PC-9 (cell line): ENCODE results near the gene VAMP5. TPM values are rescaled to one million over a fixed set of nuclear protein-coding genes. Genes with fewer than 3 reads are reported as not detected.
"Not testable (repeated sequence)": the region's sequence is repeated elsewhere in the genome, so short reads cannot be mapped to it uniquely, and the experiment has no call there.

Experiments
- BruUV-seq: library from RNA; stranded (reverse); fragments of 400-500 nt; replicated peaks from 2 replicates; lab custom pipeline; 2021; lab: Mats Ljungman, UMichigan
- CTCF ChIA-PET: fragments of 300-600 bp; sonication (Branson Sonifier 250); formaldehyde crosslinking; loops from one replicate; lab custom pipeline; 2022; ENCODE audit warnings: antibody characterized with exemption; lab: Charles Lee
- POLR2A ChIA-PET: fragments of 300-600 bp; sonication (Branson Sonifier 250); formaldehyde crosslinking; loops from one replicate; lab custom pipeline; 2022; ENCODE audit warnings: antibody characterized with exemption; ENCODE audit not compliant: unreplicated experiment; lab: Charles Lee
- DNase-seq, 2 experiments: peaks; one replicate each; pipeline versions ENCODE4 v3.0.0 to v3.0.0-alpha.2; 2015 to 2022; ENCODE audit warnings: mixed read lengths in 1 of 2
- H2AFZ ChIP-seq: fragments of 200-600 bp; sonication (generic); 2 replicates; pipeline ENCODE4 v1.8.1; 2017; ENCODE audit warnings: antibody characterized with exemption
- H3F3A ChIP-seq: fragments of 200-600 bp; sonication (generic); 2 replicates; pipeline ENCODE4 v1.8.1; 2017; ENCODE audit warnings: antibody characterized with exemption, mild to moderate bottlenecking, low read depth; ENCODE audit not compliant: insufficient read depth
- H3K27ac ChIP-seq: fragments of 200-600 bp; sonication (generic); 2 replicates; pipeline ENCODE4 v1.6.1; 2016; ENCODE audit warnings: mixed run types
- H3K27me3 ChIP-seq: fragments of 200-600 bp; sonication (generic); 2 replicates; pipeline ENCODE4 v1.6.1; 2016; ENCODE audit warnings: low read depth, mixed run types; ENCODE audit not compliant: insufficient read depth
- H3K36me3 ChIP-seq: fragments of 200-600 bp; sonication (generic); 2 replicates; pipeline ENCODE4 v1.6.1; 2016; ENCODE audit warnings: low read depth, mixed run types
- H3K4me1 ChIP-seq: fragments of 200-600 bp; sonication (generic); replicated peaks from 2 replicates; pipeline ENCODE4 v1.6.1; 2016; ENCODE audit warnings: mixed run types; ENCODE audit not compliant: insufficient read depth
- H3K4me2 ChIP-seq: fragments of 200-600 bp; sonication (generic); 2 replicates; pipeline ENCODE4 v1.6.1; 2017; ENCODE audit warnings: mixed run types
- H3K4me3 ChIP-seq: fragments of 200-600 bp; sonication (generic); 2 replicates; pipeline ENCODE4 v1.6.1; 2016; ENCODE audit warnings: mixed run types
- H3K79me2 ChIP-seq: fragments of 200-600 bp; sonication (generic); 2 replicates; pipeline ENCODE4 v1.6.1; 2017; ENCODE audit warnings: low read depth, mixed run types
- H3K9me2 ChIP-seq: fragments of 200-600 bp; sonication (generic); 2 replicates; pipeline ENCODE4 v1.8.1; 2017; ENCODE audit warnings: mild to moderate bottlenecking; ENCODE audit not compliant: insufficient read depth
- H3K9me3 ChIP-seq: fragments of 200-600 bp; sonication (generic); 2 replicates; pipeline ENCODE4 v1.8.1; 2016; ENCODE audit warnings: low read depth; ENCODE audit not compliant: insufficient read depth
- H4K20me1 ChIP-seq: fragments of 200-600 bp; sonication (generic); 2 replicates; pipeline ENCODE4 v1.8.1; 2017; ENCODE audit not compliant: insufficient read depth
- CTCF ChIP-seq: fragments of 200-600 bp; sonication (generic); conservative IDR thresholded peaks from 2 replicates; pipeline ENCODE4 v1.6.1; 2017; ENCODE audit warnings: mixed run types, antibody characterized with exemption, mild to moderate bottlenecking, moderate library complexity
- EZH2 ChIP-seq: fragments of 200-600 bp; sonication (generic); IDR thresholded peaks from 2 replicates; pipeline ENCODE4 v1.8.0; 2017; ENCODE audit warnings: antibody characterized with exemption, low read depth
- intact Hi-C: fragments of 100-400 bp; cut with micrococcal nuclease; formaldehyde crosslinking; loops from one replicate; pipeline ENCODE4 v1.10.0; 2022; ENCODE audit not compliant: unreplicated experiment
- total RNA-seq: library from RNA; stranded (reverse); gene quantifications from 2 replicates; pipeline ENCODE4 v1.2.3, GENCODE V29; 2021

VAMP5 gene
- total RNA-seq, 1 experiment from 2014 or later: 7.2 TPM

DNA sequence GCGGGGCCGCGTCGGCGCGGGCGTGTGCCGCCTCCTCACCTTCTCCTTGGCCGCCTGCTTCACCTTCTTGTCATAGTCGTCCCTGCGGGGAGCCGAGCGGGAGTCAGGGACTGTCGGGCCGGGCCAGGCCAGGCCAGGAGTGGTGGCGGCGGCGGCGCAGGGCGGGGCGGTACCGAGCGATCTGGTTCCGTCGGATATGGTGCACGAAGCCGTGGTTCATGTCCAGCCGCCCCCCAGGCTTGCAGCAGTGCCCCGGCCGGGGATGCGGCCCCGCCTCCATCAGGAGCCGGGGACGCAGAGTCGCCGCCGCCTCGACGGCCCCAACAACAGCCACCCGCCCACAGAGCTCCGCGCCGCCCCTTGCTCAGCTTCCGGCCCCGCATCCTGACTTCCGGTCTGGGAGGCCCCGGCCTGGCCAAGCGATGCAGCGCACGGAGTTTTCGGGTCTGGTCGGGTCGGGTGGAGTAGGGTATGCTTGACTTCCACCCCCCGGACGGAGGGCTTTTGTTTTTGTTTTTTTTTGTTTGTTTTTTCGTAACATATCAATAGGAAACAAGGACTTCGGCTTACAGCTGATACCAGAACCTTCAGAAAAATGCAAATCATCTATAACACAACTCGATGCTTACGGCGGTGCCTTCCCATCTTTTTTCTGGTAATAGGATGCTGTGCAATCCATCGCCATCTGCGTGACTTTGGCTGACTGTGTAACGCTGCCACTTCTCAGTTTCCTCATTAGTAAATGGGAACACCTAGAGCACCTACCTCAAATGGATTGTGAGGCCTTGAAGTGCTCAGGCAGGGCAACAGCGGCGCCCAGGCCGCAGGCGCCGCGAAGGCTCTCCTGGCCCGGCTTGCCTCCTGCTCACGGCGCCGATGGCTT lies 27.7 kb downstream of the VAMP5 start, which contains the start of gene C2orf68:
C2orf68 (minus strand) TSS at position 362 of the 883 bp plus-strand sequence; CDS start at position 280, 82 bp downstream.
- no peaks in the 10 kb centered on the region for H3K9me3 ChIP-seq
- H4K20me1 ChIP-seq: peaks cover 3% of the 10 kb centered on the region; the same call in 1 of the 2 replicates
- H3K4me3 ChIP-seq: peak within 1 kb of the TSS; percentile 75
- peak within 1 kb of the TSS; percentile 76 for H3K27ac ChIP-seq
- peak within 1 kb of the TSS; percentile 82 for H2AFZ ChIP-seq
- CTCF ChIA-PET: no interaction called here
- DNase-seq: peak; percentile 77 to 88
- BruUV-seq: TSS peak; percentile 59
- TF ChIP-seq CTCF (no peak), EZH2 (no peak)
- H3K4me2 ChIP-seq: peak within 1 kb of the TSS; percentile 87
- H3K9me2 ChIP-seq: no peaks in the 10 kb centered on the region
- no peaks in the 10 kb centered on the region for H3K27me3 ChIP-seq
- no peaks in the 10 kb centered on the region for H3K36me3 ChIP-seq
- intact Hi-C loops: loop anchor here (1.0 kb wide), 1 partner anchor 10 kb away; the partner anchor contains the start of gene TMEM150A
- peaks cover 37% of the 10 kb centered on the region for H3K4me1 ChIP-seq
- peaks cover 73% of the 10 kb centered on the region for H3F3A ChIP-seq
- H3K79me2 ChIP-seq: peaks cover 63% of the 10 kb centered on the region
- POLR2A ChIA-PET: interaction anchor here (0.7 to 1.0 kb wide), 4 partner anchors 17 to 339 kb away, joined by 3 to 20 read pairs (median 6); partner anchors contain the start of genes RETSAT, RNF181 and VAMP8

DNA sequence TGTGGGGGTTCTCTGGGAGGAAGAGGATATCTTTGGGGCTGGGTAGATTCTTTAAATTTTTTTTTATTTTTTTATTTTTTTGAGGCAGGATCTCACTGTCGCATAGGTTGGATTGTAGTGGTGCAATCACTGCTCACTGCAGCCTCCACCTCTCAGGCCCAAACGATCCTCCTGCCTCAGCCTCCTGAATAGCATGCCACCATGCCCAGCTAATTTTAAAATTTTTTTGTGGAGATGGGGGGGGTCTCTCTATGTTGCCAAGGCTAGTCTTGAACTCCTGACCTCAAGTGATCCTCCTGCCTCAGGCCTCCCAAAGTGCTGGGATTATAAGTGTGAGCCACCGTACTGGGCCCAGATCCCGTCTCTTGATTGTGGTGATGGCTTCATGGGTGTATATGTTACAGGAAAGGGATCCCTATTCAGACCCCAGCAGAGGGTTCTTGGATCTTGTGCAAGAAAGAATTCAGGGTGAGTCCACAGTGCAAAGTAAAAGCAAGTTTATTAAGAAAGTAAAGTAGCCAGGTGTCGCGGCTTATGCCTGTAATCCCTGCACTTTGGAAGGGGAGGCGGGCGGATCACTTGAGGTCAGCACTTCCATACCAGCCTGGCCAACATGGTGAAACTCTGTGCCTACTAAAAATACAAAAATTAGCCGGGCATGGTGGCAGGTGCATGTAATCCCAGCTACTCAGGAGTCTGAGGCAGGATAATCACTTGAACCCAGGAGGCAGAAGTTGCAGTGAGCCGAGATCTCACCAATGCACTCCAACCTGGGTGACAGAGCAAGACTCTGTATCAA lies 29.7 kb downstream of the VAMP5 start:
- no peak overlapping the region for H2AFZ ChIP-seq
- no TSS peak for BruUV-seq
- no peak overlapping the region for H3K4me2 ChIP-seq
- H3K27ac ChIP-seq: no peak overlapping the region
- no peaks in the 10 kb centered on the region for H3K9me3 ChIP-seq
- 0 out of 2 replicates have a peak, but pooled peaks cover 6% of the 10 kb centered on the region for H3K36me3 ChIP-seq
- no peaks in the 10 kb centered on the region for H3K9me2 ChIP-seq
- intact Hi-C loops: no loop called here
- CTCF ChIA-PET: no interaction called here
- TF ChIP-seq EZH2: no peak
- no peak for TF ChIP-seq CTCF
- H3K27me3 ChIP-seq: no peaks in the 10 kb centered on the region
- no peak overlapping the region for H3K4me3 ChIP-seq
- peaks cover 14% of the 10 kb centered on the region for H4K20me1 ChIP-seq
- H3F3A ChIP-seq: peaks cover 64% of the 10 kb centered on the region
- DNase-seq: no peak
- H3K79me2 ChIP-seq: peaks cover 74% of the 10 kb centered on the region
- peaks cover 37% of the 10 kb centered on the region for H3K4me1 ChIP-seq
- POLR2A ChIA-PET: interaction anchor here (0.6 kb wide), 1 partner anchor 28 kb away, joined by 3 read pairs; no protein-coding TSS in a partner anchor

DNA sequence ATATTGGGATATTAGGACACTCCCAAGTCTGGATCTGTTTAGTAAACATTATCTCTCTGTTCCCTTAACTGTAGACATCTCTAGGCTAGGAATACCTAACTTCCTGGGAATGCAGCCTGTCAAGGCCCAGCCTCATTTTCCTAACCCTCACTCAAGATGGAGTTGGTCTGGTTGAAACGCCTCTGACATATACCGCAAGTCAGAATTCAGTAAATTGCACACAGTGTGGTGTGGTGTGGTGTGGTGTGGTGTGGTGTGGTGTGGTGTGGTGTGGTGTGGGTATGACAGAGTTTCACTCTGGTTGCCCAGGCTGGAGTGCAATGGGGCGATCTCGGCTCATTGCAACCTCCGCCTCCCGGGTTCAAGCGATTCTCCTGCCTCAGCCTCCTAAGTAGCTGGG lies 30.5 kb downstream of the VAMP5 start:
- intact Hi-C loops, DNase-seq, H3K4me3 ChIP-seq, H3K27me3 ChIP-seq, H3K4me2 ChIP-seq, H3K27ac ChIP-seq, CTCF ChIA-PET, H3K9me2 ChIP-seq, H3K9me3 ChIP-seq, BruUV-seq, H2AFZ ChIP-seq: not testable (repeated sequence)
- Histone ChIP-seq H3F3A (peaks cover 64% of the 10 kb centered on the region), H3K79me2 (peaks cover 74% of the 10 kb centered on the region), H3K36me3 (0 out of 2 replicates have a peak, but pooled peaks cover 11% of the 10 kb centered on the region), H3K4me1 (peaks cover 37% of the 10 kb centered on the region), H4K20me1 (peaks cover 22% of the 10 kb centered on the region)
- POLR2A ChIA-PET: interaction anchor here (0.6 kb wide), 1 partner anchor 29 kb away, joined by 3 read pairs; no protein-coding TSS in a partner anchor
